ENCODE data around the gene AMPH.

- TF ChIP-seq, protein P1, sequence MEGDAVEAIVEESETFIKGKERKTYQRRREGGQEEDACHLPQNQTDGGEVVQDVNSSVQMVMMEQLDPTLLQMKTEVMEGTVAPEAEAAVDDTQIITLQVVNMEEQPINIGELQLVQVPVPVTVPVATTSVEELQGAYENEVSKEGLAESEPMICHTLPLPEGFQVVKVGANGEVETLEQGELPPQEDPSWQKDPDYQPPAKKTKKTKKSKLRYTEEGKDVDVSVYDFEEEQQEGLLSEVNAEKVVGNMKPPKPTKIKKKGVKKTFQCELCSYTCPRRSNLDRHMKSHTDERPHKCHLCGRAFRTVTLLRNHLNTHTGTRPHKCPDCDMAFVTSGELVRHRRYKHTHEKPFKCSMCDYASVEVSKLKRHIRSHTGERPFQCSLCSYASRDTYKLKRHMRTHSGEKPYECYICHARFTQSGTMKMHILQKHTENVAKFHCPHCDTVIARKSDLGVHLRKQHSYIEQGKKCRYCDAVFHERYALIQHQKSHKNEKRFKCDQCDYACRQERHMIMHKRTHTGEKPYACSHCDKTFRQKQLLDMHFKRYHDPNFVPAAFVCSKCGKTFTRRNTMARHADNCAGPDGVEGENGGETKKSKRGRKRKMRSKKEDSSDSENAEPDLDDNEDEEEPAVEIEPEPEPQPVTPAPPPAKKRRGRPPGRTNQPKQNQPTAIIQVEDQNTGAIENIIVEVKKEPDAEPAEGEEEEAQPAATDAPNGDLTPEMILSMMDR (conservative IDR thresholded peaks at IDR 0.05; ENCODE audit: low read depth, low read length): no peak
- no peak for TF ChIP-seq POLR2A (IDR thresholded peaks at IDR 0.05; ENCODE audit: low read depth, low read length)
- TF ChIP-seq USF2 (IDR thresholded peaks at IDR 0.05; ENCODE audit: low read depth, low read length): no peak
- TF ChIP-seq RAD21 (IDR thresholded peaks at IDR 0.05; ENCODE audit: low read length): no peak
- no peak for TF ChIP-seq CEBPB (IDR thresholded peaks at IDR 0.05; ENCODE audit: low read depth, low read length)
- no peak for TF ChIP-seq SMC3 (IDR thresholded peaks at IDR 0.05; ENCODE audit: low read depth, low read length)
- TF ChIP-seq ELK1 (IDR thresholded peaks at IDR 0.05; ENCODE audit: borderline replicate concordance, low read depth, low read length): no peak
These were observed 30.4 kb downstream of the AMPH start for GRCh38 chr7:38600741-38601140.
